A549 treated with RU486 at 1 μM for 4 hours (cell line): Measurements from ENCODE around the gene GDF2. TPM values are rescaled to one million over a fixed set of nuclear protein-coding genes. Genes with fewer than 3 reads are reported as not detected.

Experiments
- total RNA-seq: library from RNA; stranded (reverse); fragments of 200-300 nt; extraction: Qiagen RNA extraction; gene quantifications from 5 replicates; pipeline ENCODE4 v1.2.3, GENCODE V29; 2022; ENCODE audit warnings: low read depth

The GDF2 gene
- total RNA-seq = not detected in 5 replicates

GRCh38 chr10:47322300-47323061 is at the start of gene GDF2:
Gene GDF2, plus strand, starts transcription at chr10:47322454. Its CDS starts 215 bp downstream, at chr10:47322669.

DNA sequence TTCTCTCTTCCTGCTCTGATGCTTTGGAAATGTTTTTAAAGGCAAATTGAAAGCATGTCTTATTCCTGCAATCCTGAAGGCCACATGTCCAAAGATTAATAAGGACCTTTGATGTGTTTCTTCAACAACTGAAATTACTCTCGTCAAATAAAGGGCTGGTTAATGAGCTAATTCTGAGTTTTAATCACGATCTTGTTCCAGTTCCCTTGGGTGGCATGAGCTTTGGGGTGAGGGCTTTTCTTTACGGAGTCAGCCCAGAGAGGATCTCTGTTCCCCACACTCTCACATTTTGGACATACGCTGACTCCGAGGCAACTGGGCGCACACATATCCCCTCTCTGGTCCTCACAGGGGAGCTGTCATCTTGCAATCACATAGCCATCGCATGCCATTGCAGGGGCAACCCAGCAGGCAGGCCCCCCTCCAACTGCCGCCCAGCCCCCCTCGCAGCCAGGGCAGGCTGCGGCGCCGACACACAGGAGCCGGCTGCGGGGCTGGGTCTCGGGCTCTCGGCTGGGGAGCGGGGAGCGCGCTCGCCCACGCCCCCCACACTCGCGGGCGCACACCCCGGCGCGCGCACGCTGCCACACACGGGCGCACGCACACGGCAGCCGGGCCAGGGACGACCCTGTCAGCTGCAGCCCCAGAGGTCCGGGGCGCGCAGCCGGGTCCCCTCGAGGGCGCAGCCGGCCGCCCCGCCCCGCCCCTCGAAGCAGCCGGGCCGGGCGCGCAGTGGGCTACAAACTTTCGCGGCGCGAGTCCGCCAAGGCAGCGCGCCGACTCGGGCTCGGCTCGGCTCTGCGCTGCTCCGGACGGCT is 22.4 kb upstream of the GDF2 start, which contains the start of gene GDF10:
TSS of gene GDF10 (plus strand) at position 587 of the 818 bp plus-strand sequence. CDS start 455 bp downstream, outside the sequence.

GRCh38 chr10:47348138-47348651 is 25.9 kb downstream of the GDF2 start, which contains the start of gene RBP3:
Gene RBP3, plus strand, starts transcription at chr10:47348363. Its CDS starts 122 bp downstream, at chr10:47348485.

Other genes with a start within 250 kb of the GDF2 start
- 0.05 to 0.12 TPM in 2 of 5 replicates, not detected in the others for gene GDF10, start 22.3 kb upstream of the GDF2 start, total RNA-seq
- not detected in 5 replicates for gene RBP3, start 25.9 kb downstream of the GDF2 start, total RNA-seq
- gene ZNF488, start 61.8 kb downstream of the GDF2 start, total RNA-seq = 11.0 to 14.8 TPM (median 12.9 TPM) in 5 replicates
- 25.9 to 36.6 TPM (median 29.7 TPM) in 5 replicates for gene ANXA8, start 161.7 kb downstream of the GDF2 start, total RNA-seq
- gene FAM25G, start 169.2 kb downstream of the GDF2 start, total RNA-seq = 0.88 to 1.1 TPM (median 0.95 TPM) in 3 of 5 replicates, not detected in the others
- 8.0 to 9.7 TPM (median 9.2 TPM) in 5 replicates for gene AGAP9, start 201.2 kb downstream of the GDF2 start, total RNA-seq